ENCODE data around the gene LRRC26.

Gene LRRC26, protein sequence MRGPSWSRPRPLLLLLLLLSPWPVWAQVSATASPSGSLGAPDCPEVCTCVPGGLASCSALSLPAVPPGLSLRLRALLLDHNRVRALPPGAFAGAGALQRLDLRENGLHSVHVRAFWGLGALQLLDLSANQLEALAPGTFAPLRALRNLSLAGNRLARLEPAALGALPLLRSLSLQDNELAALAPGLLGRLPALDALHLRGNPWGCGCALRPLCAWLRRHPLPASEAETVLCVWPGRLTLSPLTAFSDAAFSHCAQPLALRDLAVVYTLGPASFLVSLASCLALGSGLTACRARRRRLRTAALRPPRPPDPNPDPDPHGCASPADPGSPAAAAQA

DNA sequence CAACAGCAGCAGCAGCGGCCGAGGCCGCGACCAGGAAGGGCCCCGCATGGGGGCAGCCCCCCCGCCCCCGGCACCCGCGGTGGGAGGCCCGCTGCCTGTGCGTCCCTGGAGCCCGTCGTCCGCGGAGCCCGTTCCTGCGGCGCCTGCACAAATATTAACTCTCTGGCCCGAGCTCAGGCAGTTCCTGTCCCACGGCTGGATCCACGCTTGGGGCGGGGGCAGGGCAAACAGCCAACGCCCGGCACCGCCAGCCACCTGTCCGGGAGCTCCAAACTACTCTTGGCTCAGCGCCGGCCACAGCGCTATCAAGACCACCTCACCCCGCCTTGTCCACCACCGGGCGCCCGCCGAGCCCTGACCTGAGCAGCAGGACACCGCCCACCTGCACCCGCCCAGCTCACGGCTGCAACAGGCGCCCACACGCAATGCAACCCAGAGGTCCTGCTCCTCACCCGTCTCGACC, at the start of gene LRRC26:
TSS of gene LRRC26 (minus strand) at position 156 of the 463 bp plus-strand sequence. CDS start at position 48, 108 bp downstream.
- no peak for DNase-seq (ENCODE audit: low spot score)

DNA sequence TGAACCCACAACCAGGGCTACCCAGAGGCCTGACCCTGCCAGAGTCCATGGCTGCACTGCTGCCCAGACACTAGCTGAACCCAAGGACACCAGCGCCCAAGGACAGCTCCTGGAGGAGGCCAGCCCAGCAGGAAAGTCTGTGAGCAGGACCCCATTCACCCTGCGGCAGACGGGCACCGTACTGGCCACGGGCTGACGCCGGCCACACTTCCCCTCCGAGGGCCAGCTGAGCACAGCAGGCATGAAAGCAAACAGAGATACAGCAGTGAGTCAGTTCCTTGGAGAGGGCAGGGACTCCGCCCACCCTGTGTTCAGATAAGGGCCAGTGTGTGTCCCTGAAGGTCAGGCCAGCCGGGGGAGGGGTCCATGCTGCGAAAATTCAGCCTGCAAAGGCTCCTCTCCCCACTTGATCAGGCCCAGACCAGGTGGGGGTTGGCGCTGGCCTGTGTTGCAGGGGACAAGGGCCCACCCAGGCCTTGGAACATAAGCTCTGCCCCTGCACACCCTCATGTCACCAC, 49.0 kb upstream of the LRRC26 start:
- no peak for DNase-seq (ENCODE audit: low spot score)

DNA sequence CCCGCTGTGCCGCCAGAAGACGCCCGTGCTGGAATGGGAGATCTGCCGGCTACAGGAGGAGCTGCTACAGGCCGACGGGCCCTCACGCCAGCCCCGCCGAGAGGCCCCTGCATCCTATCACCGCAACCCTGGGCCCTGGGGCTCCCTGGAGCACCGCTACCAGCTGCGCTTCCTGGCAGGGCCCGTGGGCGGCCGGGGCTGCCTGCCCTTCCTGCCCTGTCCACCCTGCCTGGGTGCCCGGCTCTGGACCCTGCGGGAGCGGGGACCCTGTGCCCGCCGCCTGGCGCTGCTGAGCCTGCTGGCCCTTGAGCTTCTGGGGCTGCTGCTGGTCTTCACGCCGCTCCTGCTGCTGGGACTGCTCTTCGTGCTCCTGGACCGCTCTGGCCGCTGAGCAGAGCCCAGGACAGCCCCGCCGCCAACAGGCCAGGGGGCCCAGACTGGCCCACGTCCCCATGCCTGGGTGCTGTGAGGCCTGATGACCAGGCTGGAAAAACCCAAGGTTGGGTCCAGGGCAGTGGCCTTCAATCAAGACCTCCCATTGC, 48.4 kb upstream of the LRRC26 start:
- no peak for DNase-seq (ENCODE audit: low spot score)

DNA sequence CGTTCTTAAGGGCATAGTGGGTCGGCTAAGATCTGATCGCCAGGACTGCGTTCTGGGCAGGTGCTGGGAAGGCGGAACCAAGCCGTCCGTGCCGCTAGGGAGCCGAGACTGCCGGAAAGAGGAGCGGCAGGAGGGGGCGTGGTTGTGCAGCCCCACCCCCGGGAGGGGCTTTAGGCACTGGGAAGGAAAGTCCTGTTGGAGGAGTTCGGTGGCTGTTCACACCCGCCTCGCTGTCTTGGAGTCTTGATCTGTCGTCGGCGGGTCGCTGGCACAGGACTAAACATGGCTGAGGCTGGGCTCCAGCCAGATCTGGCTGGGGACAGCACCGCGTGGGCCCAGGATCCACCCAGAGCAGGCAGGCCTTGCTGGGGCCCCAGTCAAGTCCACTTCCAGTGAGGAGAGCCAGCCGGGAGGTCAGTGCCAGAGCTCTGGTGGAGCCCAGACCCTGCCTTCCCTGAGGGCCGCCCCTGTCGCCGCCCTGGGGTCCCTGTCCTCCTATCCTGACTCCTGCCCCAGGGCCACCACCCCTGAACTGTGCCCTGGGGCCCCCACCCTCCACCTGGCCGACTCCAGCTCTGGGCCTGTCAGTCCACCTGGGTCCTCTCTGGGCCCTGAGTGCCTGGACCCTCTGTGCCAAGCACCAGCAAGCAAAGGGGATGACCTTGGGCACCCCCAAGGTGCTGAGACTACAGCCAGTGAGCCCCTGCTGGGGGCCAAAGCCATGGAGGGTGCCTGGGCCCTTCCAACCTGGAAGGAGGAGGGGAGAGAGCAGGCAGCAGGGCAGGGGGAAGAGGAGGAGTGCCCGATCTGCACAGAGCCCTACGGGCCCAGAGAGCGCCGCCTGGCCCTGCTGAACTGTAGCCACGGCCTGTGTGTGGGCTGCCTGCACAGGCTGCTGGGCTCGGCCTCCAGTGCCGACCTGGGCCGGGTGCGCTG, 47.7 kb upstream of the LRRC26 start:
- no peak for DNase-seq (ENCODE audit: low spot score)

DNA sequence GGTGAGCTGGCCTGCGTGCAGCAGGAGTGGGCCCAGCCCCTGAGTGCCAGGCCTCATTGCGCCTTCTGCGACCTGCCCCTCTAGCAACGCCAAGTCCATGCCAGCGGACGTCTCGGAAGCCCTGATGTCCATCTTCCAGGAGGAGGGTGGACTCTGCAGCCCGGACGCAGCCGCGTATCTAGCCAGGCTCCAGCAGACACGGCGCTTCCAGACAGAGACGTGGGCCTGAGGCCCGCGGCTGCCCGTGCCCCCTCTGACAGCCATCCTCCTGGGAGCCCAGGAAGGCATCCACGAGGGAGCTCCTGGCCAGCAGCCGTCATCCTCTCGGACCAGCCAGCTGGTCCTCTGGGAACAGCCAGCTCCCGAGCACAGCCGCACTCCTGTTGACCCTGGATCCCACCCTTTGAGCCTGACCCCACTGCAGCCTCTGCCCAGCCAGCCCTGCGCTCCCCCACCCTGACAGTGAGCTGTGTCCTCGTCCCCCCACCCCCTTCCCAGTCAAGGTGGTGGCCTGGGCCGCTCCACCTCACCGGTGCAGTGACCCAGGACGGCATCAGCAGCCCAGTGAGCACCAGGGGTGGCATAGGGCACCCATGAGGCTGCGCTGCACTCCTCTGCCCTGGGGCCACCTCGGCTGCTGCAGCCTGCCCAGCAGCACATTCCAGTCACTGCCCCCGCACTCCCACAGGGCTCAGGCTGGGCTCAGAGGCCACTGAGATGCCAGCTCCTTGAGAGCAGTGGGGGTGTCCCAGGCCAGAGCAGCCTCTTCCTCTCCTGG, 46.5 kb upstream of the LRRC26 start:
- DNase-seq (ENCODE audit: low spot score) = no peak

DNA sequence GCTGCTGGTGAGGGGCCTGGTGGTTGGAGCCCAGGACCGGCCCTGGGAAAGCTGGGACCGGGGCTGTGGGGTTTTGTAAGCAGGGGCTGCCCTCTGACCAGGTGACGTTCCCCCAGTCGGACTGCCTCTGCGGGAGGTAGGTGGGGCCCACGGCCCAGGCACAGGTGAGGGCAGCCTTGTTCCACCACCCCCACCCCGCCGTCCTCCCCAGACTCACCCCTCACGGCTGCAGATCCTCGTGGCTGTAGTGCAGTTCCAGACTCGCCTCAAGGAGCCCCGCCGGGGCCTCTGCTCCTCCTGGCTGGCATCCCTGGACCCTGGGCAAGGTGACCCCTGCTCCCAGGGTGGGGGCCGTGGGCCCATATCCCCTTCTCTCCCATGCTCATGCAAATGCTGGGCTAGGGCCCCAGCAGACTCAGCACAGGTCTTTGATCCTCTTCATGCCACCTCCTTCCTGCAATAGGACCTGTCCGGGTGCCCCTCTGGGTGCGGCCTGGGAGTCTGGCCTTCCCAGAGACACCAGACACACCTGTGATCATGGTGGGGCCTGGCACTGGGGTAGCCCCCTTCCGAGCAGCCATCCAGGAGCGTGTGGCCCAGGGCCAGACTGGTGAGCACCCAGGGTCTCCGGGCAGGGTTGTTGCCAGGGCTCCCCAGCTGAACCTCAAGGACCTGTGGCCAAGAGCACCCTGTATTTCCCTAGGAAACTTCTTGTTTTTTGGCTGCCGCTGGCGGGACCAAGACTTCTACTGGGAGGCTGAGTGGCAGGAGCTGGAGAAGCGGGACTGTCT, 45.5 kb upstream of the LRRC26 start:
- DNase-seq (ENCODE audit: low spot score) = no peak

DNA sequence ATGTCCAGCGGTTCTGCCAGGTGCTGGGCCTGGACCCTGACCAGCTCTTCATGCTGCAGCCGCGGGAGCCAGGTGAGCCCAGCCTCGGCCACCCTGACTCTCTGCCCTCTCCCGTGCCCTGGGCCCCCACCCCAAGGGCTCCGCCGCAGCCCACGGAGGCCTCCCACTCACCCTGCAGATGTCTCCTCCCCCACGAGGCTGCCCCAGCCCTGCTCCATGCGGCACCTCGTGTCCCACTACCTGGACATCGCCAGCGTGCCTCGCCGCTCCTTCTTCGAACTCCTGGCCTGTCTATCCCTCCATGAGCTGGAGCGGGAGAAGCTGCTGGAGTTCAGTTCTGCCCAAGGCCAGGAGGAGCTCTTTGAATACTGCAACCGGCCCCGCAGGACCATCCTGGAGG, 44.8 kb upstream of the LRRC26 start:
- DNase-seq (ENCODE audit: low spot score) = no peak

DNA sequence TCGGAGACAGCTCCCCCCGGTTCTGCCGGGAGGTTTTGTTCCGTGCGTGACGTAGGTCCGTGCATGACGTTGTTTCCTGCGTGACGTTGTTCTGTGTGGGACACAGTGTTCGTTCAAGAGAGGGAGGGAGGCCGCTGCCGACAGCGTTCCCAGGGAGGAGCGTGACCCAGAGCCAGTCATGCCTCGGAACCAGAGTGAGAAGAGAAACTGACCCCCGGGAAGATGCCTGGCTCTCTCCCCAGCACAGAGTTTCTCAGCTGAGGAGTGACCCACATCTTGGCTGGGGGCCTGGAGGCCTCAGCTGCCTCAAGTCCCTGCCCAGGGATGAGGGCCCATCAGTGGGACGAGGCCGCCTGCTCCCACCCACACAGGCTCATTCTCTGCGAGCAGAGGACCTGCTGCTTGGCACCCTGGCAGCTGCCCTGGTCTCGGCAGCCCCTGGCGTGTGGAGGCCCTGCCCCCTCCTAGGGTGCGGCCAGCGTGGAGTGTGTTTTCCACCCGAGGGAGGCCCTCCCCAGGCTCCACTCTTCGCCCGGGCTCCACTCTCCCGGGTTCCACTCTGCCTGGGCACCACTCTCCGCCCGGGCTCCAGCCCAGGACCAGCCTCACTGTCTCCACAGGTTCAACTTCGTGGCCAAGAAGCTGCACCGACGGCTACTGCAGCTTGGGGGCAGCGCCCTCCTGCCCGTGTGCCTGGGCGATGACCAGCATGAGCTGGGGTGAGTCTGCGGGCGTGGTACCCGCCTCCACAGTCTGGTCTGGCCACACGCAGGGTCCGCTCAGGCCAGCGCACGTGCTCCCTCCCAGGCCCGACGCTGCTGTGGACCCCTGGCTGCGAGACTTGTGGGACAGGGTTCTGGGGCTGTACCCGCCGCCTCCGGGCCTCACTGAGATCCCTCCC, 43.6 kb upstream of the LRRC26 start:
- no peak for DNase-seq (ENCODE audit: low spot score)

DNA sequence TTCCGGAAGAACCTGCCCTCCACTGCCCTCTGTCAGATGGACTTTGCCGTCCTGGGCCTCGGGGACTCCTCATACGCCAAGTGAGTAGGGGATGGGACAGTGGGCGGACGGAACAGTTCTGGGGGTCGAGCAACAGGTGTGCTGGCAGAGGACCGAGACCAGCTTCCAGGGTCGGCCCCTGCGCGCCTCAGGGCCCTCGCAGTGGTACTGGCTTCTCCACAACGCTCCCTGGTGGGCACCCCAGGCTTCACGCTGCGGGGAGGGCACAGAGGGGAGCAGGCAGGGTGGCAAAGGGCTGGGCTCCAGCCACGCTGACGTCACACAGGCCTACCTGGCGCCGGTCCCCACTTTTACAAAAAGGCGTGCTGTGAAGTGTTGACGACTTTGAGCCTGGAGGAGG, 42.7 kb upstream of the LRRC26 start:
- no peak for DNase-seq (ENCODE audit: low spot score)

DNA sequence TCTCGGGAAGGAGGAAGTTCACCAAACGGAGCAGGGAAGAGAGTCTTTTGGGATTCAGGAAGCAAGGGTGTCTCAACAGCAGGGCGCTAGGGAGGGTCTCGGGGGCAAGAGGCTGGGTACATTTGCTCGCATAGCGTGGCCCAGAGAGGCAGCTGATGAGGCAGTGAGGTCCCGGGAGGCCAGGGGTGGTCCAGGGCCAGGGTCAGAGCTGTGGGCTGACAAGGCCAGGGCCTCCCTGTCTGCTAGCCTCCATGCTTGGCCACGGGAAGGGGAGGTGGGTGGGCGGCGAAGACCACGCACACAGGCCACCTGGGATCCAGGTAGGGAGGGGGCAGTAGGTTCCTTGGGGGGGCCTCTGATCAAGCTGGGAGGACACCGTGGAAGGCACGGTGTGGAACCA, 41.7 kb upstream of the LRRC26 start:
- DNase-seq (ENCODE audit: low spot score) = no peak

DNA sequence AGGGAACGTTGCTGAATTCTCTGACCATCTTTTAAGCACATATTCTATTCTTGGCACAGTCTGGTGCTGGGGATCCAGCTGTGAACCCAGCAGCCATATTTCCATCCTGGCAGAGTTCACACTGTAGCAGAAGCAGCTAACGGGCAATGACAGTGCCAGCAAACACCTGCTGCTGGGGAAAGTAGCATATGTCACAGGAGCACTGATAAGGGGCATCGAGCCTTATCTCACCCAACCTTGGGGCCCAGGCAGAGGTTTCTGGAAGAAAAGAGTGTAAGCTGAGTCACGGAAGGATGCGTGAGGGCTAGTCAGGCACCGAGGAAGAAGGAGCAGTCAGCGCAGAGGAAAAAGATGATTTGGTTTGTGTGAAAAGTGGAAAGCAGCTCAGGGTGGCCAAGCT, 36.8 kb upstream of the LRRC26 start:
- DNase-seq (ENCODE audit: low spot score) = no peak

DNA sequence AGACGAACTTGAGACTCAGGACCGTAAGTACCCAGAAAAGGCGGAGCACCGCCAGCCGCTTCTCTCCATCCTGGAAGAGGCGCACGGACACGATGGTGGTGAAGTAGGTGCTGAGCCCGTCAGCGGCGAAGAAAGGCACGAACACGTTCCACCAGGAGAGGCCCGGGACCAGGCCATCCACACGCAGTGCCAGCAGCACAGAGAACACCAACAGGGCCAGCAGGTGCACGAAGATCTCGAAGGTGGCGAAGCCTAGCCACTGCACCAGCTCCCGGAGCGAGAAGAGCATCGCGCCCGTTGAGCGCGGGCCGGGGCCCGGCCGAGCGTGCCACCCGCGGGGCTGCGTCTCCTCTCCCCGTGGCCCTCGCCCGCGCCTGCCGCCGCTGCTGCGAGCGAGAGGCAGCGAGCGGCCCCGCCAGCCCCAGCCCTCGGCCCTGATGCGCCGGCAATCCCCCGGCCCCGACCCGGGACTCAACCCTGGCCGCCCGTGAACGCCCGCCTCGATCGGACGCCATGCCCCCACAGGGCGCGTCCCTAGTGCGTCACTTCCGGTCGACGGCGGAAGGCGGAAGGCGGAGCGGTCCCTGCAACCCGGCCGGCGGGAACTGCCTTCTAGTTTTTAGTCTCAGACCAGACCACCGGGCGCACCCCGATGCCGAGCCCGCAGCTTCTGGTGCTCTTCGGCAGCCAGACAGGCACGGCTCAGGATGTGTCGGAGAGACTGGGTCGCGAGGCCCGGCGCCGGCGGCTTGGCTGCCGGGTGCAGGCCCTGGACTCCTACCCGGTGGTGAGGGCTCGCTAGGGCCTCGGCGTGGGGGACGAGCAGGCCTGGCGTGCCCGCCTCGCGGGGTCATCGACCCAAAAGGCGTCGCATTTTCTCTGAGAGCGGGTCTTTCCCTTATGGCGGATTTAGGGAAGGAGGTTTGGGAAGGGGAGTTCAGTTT, 35.5 kb upstream of the LRRC26 start, which contains the start of the genes NDOR1 and TMEM203:
TSS of gene NDOR1 (plus strand) at position 575 of the 944 bp plus-strand sequence. CDS start at position 653, 78 bp downstream.
TSS of gene TMEM203 (minus strand) at position 523 of the 944 bp plus-strand sequence. CDS start at position 289, 234 bp downstream.
- DNase-seq (ENCODE audit: low spot score) = peak; percentile 94

DNA sequence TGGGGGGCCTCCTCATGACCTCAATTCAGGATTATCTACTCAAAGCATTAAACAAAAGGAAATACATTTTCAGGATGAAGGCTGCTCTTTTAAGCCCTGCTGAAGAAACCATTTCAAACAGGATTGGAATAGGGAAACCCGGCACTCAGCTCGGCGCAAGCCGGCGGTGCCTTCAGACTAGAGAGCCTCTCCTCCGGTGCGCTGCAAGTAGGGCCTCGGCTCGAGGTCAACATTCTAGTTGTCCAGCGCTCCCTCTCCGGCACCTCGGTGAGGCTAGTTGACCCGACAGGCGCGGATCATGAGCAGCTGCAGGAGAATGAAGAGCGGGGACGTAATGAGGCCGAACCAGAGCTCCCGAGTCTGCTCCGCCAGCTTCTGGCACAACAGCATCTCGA, 34.9 kb upstream of the LRRC26 start:
- no peak for DNase-seq (ENCODE audit: low spot score)

DNA sequence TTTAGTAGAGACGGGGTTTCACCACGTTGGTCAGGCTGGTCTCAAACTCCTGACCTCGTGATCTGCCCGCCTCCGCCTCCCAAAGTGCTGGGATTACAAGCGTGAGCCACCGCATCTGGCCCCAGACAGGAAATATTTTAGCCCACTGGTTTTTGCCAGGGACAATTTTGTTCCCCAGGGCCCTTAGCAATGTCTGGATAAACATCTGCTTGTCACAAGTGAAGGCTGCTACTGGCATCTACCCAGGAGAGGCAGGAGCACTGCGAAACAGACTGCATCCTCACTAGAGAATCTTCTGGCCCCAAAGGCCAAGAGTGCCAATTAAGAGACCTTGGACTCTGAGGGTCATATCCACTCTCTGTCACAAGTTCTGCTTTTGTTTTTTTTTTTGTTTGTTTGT, 33.1 kb upstream of the LRRC26 start:
- no peak for DNase-seq (ENCODE audit: low spot score)

DNA sequence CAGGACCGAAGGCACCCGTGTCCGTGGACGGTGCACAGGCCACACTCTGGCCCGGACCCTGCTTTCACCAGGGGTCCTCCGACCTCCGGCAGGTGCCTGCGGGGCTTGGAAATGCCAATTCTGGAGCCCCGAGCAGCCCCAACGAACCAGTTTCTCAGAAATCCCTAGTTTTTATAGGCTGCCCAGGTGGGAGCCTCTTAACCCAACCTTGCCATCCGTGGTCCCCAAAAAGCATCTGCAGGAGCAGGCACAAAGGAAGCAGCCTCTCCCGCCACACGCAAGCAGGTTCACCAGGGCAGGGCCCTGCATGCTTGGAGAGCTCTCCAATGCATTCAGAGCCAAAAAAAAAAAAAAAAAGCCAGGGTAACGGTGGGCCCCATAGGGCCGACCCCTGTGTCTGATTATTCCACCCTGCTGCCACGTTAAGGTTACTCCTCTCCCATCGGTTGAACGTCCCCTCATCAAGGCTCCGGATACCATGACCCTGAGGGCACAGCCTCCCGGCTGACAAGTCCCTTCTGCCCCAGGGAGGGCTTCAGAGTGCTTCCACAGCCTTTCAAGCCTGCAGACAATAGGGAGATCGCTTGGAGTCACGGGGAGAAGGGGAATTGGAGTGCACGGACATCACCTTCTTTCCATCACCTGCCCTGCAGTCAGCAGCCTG, 31.5 kb upstream of the LRRC26 start:
- DNase-seq (ENCODE audit: low spot score) = no peak

DNA sequence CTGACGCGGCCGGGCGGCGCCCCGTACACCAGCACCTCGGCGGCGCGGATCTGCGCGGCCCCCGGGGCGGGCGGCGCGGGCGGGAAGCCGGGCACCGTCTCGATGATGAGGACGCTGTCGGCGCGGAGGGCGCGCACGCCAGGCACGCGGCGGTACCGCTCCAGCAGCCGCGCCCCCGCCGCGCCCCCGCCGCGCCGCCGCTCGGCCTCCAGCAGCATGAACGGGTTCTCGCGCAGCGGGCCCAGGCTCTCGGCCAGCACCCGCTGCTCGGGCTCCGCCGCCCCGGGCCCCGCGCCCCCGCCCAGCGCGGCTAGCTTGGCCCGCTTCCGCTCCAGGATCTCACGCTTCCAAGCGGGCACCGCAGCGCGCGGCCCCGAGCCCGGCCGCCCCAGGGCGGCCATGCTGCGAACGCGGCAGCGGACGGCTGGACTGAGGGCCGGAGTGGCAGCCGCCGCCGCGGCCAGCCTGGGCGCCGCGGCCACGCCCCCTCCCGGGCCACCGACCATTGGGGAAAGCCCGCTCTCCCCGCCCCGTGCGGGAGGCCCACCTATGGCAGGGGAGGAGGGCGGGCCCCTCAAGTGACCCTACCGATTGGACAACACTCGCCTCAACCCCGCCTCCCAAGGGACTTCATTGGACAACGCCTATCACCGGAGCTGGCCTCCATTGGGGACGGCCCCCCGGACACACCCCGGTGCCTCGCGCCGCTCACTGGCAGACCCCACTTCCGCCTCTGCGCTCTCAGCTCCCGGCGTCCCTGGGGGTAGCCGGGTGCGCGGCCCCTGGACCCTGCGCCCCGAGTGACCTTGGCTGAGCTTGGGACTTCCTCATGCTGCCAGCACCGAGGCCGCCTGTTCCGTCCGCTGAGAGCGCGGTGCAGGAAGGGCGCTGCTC, 30.7 kb upstream of the LRRC26 start, which contains the start of gene TPRN:
TSS of gene TPRN (minus strand) at position 431 of the 894 bp plus-strand sequence. CDS start at position 401, 30 bp downstream.
- peak; percentile 99 for DNase-seq (ENCODE audit: low spot score)
